Measurements from ENCODE around the gene RRP15.

- no peak for TF ChIP-seq ATF2 (CRISPR knock-in tag; IDR thresholded peaks at IDR 0.05; ENCODE audit: borderline replicate concordance, low read depth)
- no peak for TF ChIP-seq CTCF (IDR thresholded peaks at IDR 0.05)
- TF ChIP-seq SP1 (CRISPR knock-in tag; conservative IDR thresholded peaks at IDR 0.05), result no peak
Observed at GRCh38 chr1:218353656-218354055, 68.6 kb downstream of the RRP15 start.

All from WTC11 (cell line).